ENCODE measurements around the gene FOXN4. TPM values are rescaled to one million over a fixed set of nuclear protein-coding genes. Genes with fewer than 3 reads are reported as not detected.
"Not testable (repeated sequence)": the region's sequence is repeated elsewhere in the genome, so short reads cannot be mapped to it uniquely, and the experiment has no call there.

The FOXN4 gene
- total and polyA plus RNA-seq, 2 donors (not counting 3 experiments of a cell fraction or from before 2014, with no cell fraction given): not detected

DNA sequence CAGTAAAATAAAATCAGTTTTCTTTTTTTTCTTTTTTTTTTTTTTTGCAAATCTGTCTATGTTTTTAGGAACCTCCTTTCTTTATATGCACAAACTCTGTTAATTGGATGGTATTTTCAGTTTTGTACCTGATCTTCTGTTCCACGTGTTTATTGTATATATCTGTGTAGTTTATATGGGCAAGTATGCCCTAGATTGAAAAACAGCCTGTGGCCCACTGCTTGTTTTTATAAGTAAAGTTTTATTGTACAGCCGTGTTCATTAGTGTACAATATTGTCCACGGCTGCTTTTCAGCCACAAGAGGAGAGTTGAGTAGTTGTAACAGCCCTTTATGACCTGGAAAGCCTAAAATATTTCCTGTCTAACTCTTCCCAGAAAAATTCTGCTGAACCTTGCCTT lies 19.9 kb upstream of the FOXN4 start:
- ChIA-PET CTCF (interaction anchor here (0.8 kb wide), 1 partner anchor 65 kb away, joined by 3 read pairs; no protein-coding TSS in a partner anchor), POLR2A (no interaction called here)
- Histone ChIP-seq H3K27ac (ENCODE audit: insufficient read depth, low read depth, low read length) (no peak overlapping the region), H3K79me2 (ENCODE audit: control insufficient read depth, insufficient read depth, low read length) (no peaks in the 10 kb centered on the region), H3K9me3 (replicated peaks; ENCODE audit: control insufficient read depth, insufficient read depth, low read length) (no peaks in the 10 kb centered on the region), H3K9ac (replicated peaks; ENCODE audit: extremely low read depth, insufficient read depth, low read length) (no peak overlapping the region), H2AFZ (ENCODE audit: low read depth, low read length) (no peak overlapping the region), H3K36me3 (ENCODE audit: control insufficient read depth in 2 of 2, extremely low read depth in 1 of 2, insufficient read depth in 2 of 2, low read length in 2 of 2) (no peaks in the 10 kb centered on the region), H3K4me1 (ENCODE audit: control insufficient read depth, extremely low read depth, insufficient read depth, low read length) (no peaks in the 10 kb centered on the region), H3K4me3 (replicated peaks in 1 of 3; ENCODE audit: insufficient read depth in 1 of 3, low read depth in 1 of 3, low read length in 3 of 3) (no peak overlapping the region), H3K27me3 (ENCODE audit: control insufficient read depth in 2 of 2, insufficient read depth in 2 of 2, low read length in 2 of 2) (peaks cover 5 to 6% of the 10 kb centered on the region in 2 experiments), H3K9me1 (replicated peaks; ENCODE audit: control insufficient read depth, extremely low read depth, insufficient read depth, low read length) (no peaks in the 10 kb centered on the region), H4K20me1 (replicated peaks; ENCODE audit: control insufficient read depth, extremely low read depth, insufficient read depth, low read length) (no peaks in the 10 kb centered on the region), H3K4me2 (ENCODE audit: insufficient read depth, low read length) (no peak overlapping the region)
- dilution Hi-C loops (cut with MboI; ENCODE audit: extremely low pct_ligation_motif_present, low sequenced_read_pairs) (no loop called here), intact Hi-C loops (cut with micrococcal nuclease) (no loop called here)
- DNase-seq (ENCODE audit: low read depth, low spot score) (no peak), FAIRE-seq (no peak)
- TF ChIP-seq POLR2AphosphoS5 (IDR thresholded peaks at IDR 0.05; ENCODE audit: insufficient read depth, low read depth, low read length): no peak
- TF ChIP-seq, protein P1, sequence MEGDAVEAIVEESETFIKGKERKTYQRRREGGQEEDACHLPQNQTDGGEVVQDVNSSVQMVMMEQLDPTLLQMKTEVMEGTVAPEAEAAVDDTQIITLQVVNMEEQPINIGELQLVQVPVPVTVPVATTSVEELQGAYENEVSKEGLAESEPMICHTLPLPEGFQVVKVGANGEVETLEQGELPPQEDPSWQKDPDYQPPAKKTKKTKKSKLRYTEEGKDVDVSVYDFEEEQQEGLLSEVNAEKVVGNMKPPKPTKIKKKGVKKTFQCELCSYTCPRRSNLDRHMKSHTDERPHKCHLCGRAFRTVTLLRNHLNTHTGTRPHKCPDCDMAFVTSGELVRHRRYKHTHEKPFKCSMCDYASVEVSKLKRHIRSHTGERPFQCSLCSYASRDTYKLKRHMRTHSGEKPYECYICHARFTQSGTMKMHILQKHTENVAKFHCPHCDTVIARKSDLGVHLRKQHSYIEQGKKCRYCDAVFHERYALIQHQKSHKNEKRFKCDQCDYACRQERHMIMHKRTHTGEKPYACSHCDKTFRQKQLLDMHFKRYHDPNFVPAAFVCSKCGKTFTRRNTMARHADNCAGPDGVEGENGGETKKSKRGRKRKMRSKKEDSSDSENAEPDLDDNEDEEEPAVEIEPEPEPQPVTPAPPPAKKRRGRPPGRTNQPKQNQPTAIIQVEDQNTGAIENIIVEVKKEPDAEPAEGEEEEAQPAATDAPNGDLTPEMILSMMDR (IDR thresholded peaks at IDR 0.05; ENCODE audit: extremely low read depth in 1 of 2, insufficient read depth in 1 of 2, low read depth in 1 of 2, low read length in 2 of 2): no peak
- TF ChIP-seq, protein P2, sequence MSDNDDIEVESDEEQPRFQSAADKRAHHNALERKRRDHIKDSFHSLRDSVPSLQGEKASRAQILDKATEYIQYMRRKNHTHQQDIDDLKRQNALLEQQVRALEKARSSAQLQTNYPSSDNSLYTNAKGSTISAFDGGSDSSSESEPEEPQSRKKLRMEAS (IDR thresholded peaks at IDR 0.05; ENCODE audit: insufficient read depth, insufficient read length): no peak
- no peak for TF ChIP-seq JUN (IDR thresholded peaks at IDR 0.05; ENCODE audit: borderline replicate concordance, insufficient read depth, insufficient read length, low read depth)
- TF ChIP-seq FOS (IDR thresholded peaks at IDR 0.05; ENCODE audit: borderline replicate concordance, insufficient read depth, low read length): no peak
- TF ChIP-seq GATA2 (IDR thresholded peaks at IDR 0.05; ENCODE audit: insufficient read depth, insufficient read length, low read depth, low read length): no peak
- TF ChIP-seq MYC (IDR thresholded peaks at IDR 0.05; ENCODE audit: low read depth, low read length): no peak
- no peak for TF ChIP-seq POLR2A (IDR thresholded peaks at IDR 0.05; ENCODE audit: low read depth, low read length)
- TF ChIP-seq EZH2 (IDR thresholded peaks at IDR 0.05; ENCODE audit: borderline replicate concordance, low read depth, low read length, severe bottlenecking): no peak
- BruUV-seq (replicated peaks): no TSS peak

DNA sequence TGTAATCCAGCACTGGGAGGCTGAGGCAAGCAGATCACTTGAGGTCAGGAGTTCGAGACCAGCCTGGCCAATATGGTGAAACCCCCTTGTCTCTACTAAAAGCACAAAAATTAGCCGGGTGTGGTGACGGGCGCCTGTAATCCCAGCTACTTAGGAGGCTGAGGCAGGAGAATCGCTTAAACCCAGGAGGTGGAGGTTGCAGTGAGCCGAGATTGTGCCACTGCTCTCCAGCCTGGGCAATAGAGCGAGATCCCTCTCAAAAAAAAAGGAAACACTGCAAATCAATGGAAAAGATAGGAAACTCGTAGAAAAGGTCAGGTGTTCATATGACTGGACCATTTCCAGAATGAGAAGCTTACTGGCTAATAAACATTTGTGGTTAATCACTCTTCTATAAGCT lies 12.2 kb upstream of the FOXN4 start:
- DNase-seq (ENCODE audit: low read depth, low spot score); H3K36me3 ChIP-seq (ENCODE audit: control insufficient read depth in 2 of 2, extremely low read depth in 1 of 2, insufficient read depth in 2 of 2, low read length in 2 of 2); FAIRE-seq; H4K20me1 ChIP-seq (replicated peaks; ENCODE audit: control insufficient read depth, extremely low read depth, insufficient read depth, low read length); H3K9ac ChIP-seq (replicated peaks; ENCODE audit: extremely low read depth, insufficient read depth, low read length); dilution Hi-C loops (cut with MboI; ENCODE audit: extremely low pct_ligation_motif_present, low sequenced_read_pairs); H3K4me1 ChIP-seq (ENCODE audit: control insufficient read depth, extremely low read depth, insufficient read depth, low read length); H3K27me3 ChIP-seq (ENCODE audit: control insufficient read depth in 2 of 2, insufficient read depth in 2 of 2, low read length in 2 of 2); H3K4me3 ChIP-seq (replicated peaks in 1 of 3; ENCODE audit: insufficient read depth in 1 of 3, low read depth in 1 of 3, low read length in 3 of 3); H3K9me1 ChIP-seq (replicated peaks; ENCODE audit: control insufficient read depth, extremely low read depth, insufficient read depth, low read length); H3K79me2 ChIP-seq (ENCODE audit: control insufficient read depth, insufficient read depth, low read length); POLR2A ChIA-PET; H2AFZ ChIP-seq (ENCODE audit: low read depth, low read length); H3K27ac ChIP-seq (ENCODE audit: insufficient read depth, low read depth, low read length); intact Hi-C loops (cut with micrococcal nuclease); H3K9me3 ChIP-seq (replicated peaks; ENCODE audit: control insufficient read depth, insufficient read depth, low read length); BruUV-seq (replicated peaks); H3K4me2 ChIP-seq (ENCODE audit: insufficient read depth, low read length): not testable (repeated sequence)
- CTCF ChIA-PET: interaction anchor here (1.0 to 1.3 kb wide), 3 partner anchors 11 to 64 kb away, joined by 3 to 5 read pairs (median 5); no protein-coding TSS in a partner anchor

Measured in endothelial cell of umbilical vein (primary cell).